HUES6 (cell line): ENCODE data around the gene CPN1.

ENCODE experiments used
- H3K27ac ChIP-seq: 2 replicates; pipeline ENCODE4 v1.7.0; 2013; ENCODE audit warnings: low read depth, mild to moderate bottlenecking, low read length, inconsistent platforms
- H3K27me3 ChIP-seq: 2 replicates; pipeline ENCODE4 v1.6.1; 2013; ENCODE audit warnings: low read length; ENCODE audit not compliant: control insufficient read depth, insufficient read depth
- H3K36me3 ChIP-seq: 2 replicates; pipeline ENCODE4 v1.6.1; 2013; ENCODE audit warnings: low read length; ENCODE audit not compliant: control insufficient read depth, insufficient read depth
- H3K4me1 ChIP-seq: 2 replicates; pipeline ENCODE4 v1.6.1; 2013; ENCODE audit warnings: low read length; ENCODE audit not compliant: control insufficient read depth, insufficient read depth
- H3K4me3 ChIP-seq: 2 replicates; pipeline ENCODE4 v1.5.1; 2013; ENCODE audit warnings: low read depth, low read length
- H3K9ac ChIP-seq: one replicate; pipeline ENCODE4 v1.6.1; 2013; ENCODE audit warnings: mild to moderate bottlenecking, low read length
- H3K9me3 ChIP-seq: 2 replicates; pipeline ENCODE4 v1.6.1; 2013; ENCODE audit warnings: low read depth, low read length; ENCODE audit not compliant: control insufficient read depth, insufficient read depth

Gene CPN1

GRCh38 chr10:99995269-99995668 is 86.4 kb downstream of the CPN1 start:
- no peak overlapping the region for H3K9ac ChIP-seq
- no peak overlapping the region for H3K4me3 ChIP-seq
- no peak overlapping the region for H3K27ac ChIP-seq
- H3K9me3 ChIP-seq: no peaks in the 10 kb centered on the region
- H3K36me3 ChIP-seq: no peaks in the 10 kb centered on the region
- no peaks in the 10 kb centered on the region for H3K27me3 ChIP-seq
- H3K4me1 ChIP-seq: peaks cover 13% of the 10 kb centered on the region

DNA sequence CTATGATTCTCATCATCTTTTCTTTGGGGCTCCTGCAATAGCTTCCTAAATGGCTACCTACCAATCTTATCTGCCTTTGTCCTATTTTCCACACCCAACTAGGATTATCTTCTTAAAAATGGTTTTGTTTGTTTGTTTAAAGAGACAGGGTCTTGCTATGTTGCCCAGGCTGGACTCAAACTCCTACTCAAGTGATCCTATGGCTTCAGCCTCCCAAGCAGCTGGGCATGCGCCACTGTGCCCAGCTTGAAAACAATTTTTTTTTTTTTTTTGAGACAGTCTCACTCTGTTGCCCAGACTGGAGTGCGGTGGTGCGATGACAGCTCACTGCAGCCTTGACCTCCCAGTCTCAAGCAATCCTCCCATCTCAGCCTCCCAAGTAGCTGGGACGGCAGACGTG is 86.9 kb downstream of the CPN1 start:
- Histone ChIP-seq H3K9me3 (no peaks in the 10 kb centered on the region), H3K4me1 (peaks cover 10% of the 10 kb centered on the region), H3K36me3 (no peaks in the 10 kb centered on the region), H3K27ac (no peak overlapping the region), H3K9ac (no peak overlapping the region), H3K4me3 (no peak overlapping the region), H3K27me3 (no peaks in the 10 kb centered on the region)

- no peaks in the 10 kb centered on the region for H3K9me3 ChIP-seq
- H3K36me3 ChIP-seq: no peaks in the 10 kb centered on the region
- no peak overlapping the region for H3K27ac ChIP-seq
- H3K4me3 ChIP-seq: no peak overlapping the region
- no peak overlapping the region for H3K9ac ChIP-seq
- peaks cover 10% of the 10 kb centered on the region for H3K4me1 ChIP-seq
- H3K27me3 ChIP-seq: no peaks in the 10 kb centered on the region
These were observed 87.7 kb downstream of the CPN1 start for GRCh38 chr10:99993701-99994689.
